ENCODE results near the gene ARMC9.
A peak's percentile ranks its signal among the peaks of the same experiment; 100 is the strongest.

ARMC9 gene

DNA sequence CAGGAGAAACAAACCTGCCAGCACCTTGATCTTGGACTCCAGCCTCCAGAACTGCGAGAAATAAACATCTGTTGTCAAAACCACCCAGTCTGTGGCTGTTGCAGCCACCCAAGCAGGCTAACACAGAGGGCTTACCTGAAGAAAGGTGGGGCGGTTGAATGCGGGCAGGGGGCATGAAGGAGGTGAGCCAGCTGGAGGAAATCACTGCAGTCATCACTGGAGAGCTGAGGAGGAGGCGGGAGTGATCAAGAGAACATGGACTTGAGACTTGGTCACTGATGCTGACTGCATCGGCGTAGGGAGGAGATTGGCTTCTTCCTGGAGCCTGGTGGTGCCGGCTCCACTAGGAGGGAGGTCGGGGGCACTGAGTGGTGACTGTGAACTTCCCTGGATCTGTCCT is 14.6 kb upstream of the ARMC9 start:
- TF ChIP-seq, protein P1, sequence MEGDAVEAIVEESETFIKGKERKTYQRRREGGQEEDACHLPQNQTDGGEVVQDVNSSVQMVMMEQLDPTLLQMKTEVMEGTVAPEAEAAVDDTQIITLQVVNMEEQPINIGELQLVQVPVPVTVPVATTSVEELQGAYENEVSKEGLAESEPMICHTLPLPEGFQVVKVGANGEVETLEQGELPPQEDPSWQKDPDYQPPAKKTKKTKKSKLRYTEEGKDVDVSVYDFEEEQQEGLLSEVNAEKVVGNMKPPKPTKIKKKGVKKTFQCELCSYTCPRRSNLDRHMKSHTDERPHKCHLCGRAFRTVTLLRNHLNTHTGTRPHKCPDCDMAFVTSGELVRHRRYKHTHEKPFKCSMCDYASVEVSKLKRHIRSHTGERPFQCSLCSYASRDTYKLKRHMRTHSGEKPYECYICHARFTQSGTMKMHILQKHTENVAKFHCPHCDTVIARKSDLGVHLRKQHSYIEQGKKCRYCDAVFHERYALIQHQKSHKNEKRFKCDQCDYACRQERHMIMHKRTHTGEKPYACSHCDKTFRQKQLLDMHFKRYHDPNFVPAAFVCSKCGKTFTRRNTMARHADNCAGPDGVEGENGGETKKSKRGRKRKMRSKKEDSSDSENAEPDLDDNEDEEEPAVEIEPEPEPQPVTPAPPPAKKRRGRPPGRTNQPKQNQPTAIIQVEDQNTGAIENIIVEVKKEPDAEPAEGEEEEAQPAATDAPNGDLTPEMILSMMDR (conservative IDR thresholded peaks at IDR 0.05; ENCODE audit: control insufficient read depth, insufficient read depth, low read depth, low read length), result no peak
- H3K4me3 ChIP-seq (ENCODE audit: control insufficient read depth, low read depth, low read length), result no peak overlapping the region
- DNase-seq (ENCODE audit: low read depth), result no peak

GRCh38 chr2:231184319-231184718 is 14.1 kb upstream of the ARMC9 start:
- no peak overlapping the region for H3K4me3 ChIP-seq (ENCODE audit: control insufficient read depth, low read depth, low read length)
- DNase-seq (ENCODE audit: low read depth), result no peak
- TF ChIP-seq, protein P1 (conservative IDR thresholded peaks at IDR 0.05; ENCODE audit: control insufficient read depth, insufficient read depth, low read depth, low read length), result no peak

DNA sequence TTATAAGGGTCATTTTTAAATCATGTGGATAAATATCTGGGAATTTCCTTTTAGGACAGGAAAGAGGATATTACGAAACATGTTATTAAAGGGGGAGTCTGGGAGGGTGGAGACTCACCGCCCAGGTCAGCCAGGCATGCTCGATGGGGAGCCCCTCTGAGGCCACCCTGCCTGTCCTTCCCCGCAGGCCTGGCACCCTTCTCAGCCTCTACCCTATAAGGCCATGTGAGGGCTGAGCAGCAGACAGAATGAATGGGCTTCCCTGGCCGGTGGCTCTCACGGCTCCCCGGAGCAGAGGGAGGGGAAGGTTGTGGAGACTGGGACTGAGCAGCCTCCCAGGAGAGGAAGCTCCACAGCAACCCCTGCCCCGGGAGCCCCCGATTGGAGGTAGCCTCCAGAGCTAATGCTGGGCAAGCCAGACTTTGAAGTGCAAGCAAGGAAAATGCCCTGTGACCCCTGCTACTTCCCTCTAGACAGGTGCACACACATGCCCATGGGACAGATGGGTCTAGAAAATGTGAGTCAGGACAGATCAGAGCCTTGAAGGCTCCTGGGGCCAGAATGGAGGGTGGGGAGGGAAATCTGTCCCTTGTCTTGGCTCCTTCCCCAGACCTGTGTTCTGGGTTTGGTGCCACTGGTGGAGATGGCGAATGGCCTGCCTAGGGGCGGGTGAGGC is 13.2 kb upstream of the ARMC9 start:
- no peak for DNase-seq (ENCODE audit: low read depth)
- H3K4me3 ChIP-seq (ENCODE audit: control insufficient read depth, low read depth, low read length), result no peak overlapping the region
- TF ChIP-seq, protein P1 (conservative IDR thresholded peaks at IDR 0.05; ENCODE audit: control insufficient read depth, insufficient read depth, low read depth, low read length), result no peak

- no peak for DNase-seq (ENCODE audit: low read depth)
- no peak overlapping the region for H3K4me3 ChIP-seq (ENCODE audit: control insufficient read depth, low read depth, low read length)
- TF ChIP-seq, protein P1 (conservative IDR thresholded peaks at IDR 0.05; ENCODE audit: control insufficient read depth, insufficient read depth, low read depth, low read length), result no peak
Measured at GRCh38 chr2:231185886-231186285, 12.5 kb upstream of the ARMC9 start.

DNA sequence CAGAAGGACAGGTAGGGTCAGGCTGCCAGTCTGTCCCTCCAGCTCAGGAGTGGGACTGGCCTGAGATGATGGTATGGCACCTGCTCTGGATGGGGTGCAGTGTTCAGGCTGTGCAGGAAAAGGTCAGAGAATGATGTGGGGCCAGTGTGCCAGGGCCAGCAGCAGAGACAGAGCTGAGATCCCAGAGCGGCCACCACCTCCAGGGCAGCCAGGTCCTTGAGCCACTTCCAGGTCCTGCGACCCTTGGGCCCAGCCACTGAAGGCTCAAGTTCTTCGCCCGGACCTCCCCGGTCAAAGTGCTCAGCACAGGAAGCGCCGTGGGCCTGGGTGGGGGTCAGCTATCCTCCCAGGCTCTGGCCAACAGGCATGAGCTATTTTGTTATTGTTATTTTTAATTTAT is 12.1 kb upstream of the ARMC9 start:
- TF ChIP-seq, protein P1 (conservative IDR thresholded peaks at IDR 0.05; ENCODE audit: control insufficient read depth, insufficient read depth, low read depth, low read length), result no peak
- H3K4me3 ChIP-seq (ENCODE audit: control insufficient read depth, low read depth, low read length), result no peak overlapping the region
- no peak for DNase-seq (ENCODE audit: low read depth)

DNA sequence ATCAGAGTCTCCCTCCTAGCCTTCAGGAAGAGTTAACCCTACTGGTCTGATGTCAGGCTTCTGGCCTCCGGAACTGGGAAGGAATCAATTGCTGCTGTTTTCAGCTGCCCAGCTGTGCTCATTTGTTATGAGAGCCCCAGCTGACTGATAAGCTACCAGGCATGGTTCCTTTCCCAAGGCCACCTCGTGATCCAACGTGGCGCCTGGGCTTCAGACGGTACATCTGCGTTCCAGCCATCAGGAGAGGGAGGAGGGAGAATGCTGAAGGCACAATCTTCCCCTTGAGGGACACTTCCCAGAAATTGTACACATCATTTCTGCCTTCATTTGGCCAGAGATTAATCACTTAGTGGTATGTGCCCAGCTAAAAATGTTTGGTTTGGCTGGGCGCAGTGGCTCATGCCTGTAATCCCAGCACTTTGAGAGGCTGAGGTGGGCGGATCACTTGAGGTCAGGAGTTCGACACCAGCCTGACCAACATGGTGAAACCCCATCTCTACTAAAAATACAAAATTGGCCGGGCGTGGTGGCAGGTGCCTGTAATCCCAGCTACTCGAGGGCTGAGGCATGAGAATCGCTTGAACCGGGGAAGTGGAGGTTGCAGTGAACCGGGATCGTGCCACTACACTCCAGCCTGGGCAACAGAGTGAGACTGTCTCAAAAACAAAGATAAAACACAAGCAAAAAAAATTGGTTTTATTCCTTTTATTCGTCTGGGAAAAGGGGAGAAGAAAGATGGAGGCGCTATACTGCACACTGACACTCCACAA is 10.5 kb upstream of the ARMC9 start:
- H3K4me3 ChIP-seq (ENCODE audit: control insufficient read depth, low read depth, low read length), result no peak overlapping the region
- TF ChIP-seq, protein P1 (conservative IDR thresholded peaks at IDR 0.05; ENCODE audit: control insufficient read depth, insufficient read depth, low read depth, low read length), result no peak
- DNase-seq (ENCODE audit: low read depth), result peak; percentile 74
